ENCODE results near the gene HMGN1. TPM values are rescaled to one million over a fixed set of nuclear protein-coding genes. Genes with fewer than 3 reads are reported as not detected.
A peak's percentile ranks its signal among the peaks of the same experiment; 100 is the strongest.
"Not testable (repeated sequence)": the region's sequence is repeated elsewhere in the genome, so short reads cannot be mapped to it uniquely, and the experiment has no call there.

The HMGN1 gene
- 198 TPM for total RNA-seq (ENCODE audit: insufficient read depth, low replicate concordance)

GRCh38 chr21:39348355-39349210 lies at the start of gene HMGN1:
Gene HMGN1 (minus strand): TSS chr21:39349088. CDS start chr21:39348917, 171 bp downstream.
- peak; percentile 94 for DNase-seq (ENCODE audit: low spot score)

- DNase-seq (ENCODE audit: low spot score) = no peak
Measured at GRCh38 chr21:39397646-39398385, 48.9 kb upstream of the HMGN1 start.

- no peak for DNase-seq (ENCODE audit: low spot score)
Measured at GRCh38 chr21:39392981-39393380, 44.1 kb upstream of the HMGN1 start.

GRCh38 chr21:39390212-39390765 lies 41.4 kb upstream of the HMGN1 start:
- no peak for DNase-seq (ENCODE audit: low spot score)

GRCh38 chr21:39388811-39389155 lies 39.9 kb upstream of the HMGN1 start:
- DNase-seq (ENCODE audit: low spot score) = no peak

GRCh38 chr21:39388038-39388810 lies 39.3 kb upstream of the HMGN1 start:
- peak; percentile 84 for DNase-seq (ENCODE audit: low spot score)

GRCh38 chr21:39387461-39388037 lies 38.7 kb upstream of the HMGN1 start:
- peak; percentile 93 for DNase-seq (ENCODE audit: low spot score)

GRCh38 chr21:39386899-39387298 lies 38.0 kb upstream of the HMGN1 start:
- no peak for DNase-seq (ENCODE audit: low spot score)

GRCh38 chr21:39386194-39386593 lies 37.3 kb upstream of the HMGN1 start:
- DNase-seq (ENCODE audit: low spot score) = peak; percentile 42

- DNase-seq (ENCODE audit: low spot score) = peak; percentile 93
Measured at GRCh38 chr21:39385299-39386145, 36.6 kb upstream of the HMGN1 start.

GRCh38 chr21:39384674-39385298 lies 35.9 kb upstream of the HMGN1 start:
- no peak for DNase-seq (ENCODE audit: low spot score)

- DNase-seq (ENCODE audit: low spot score) = not testable (repeated sequence)
Measured at GRCh38 chr21:39382096-39382495, 33.2 kb upstream of the HMGN1 start.

GRCh38 chr21:39381009-39381408 lies 32.1 kb upstream of the HMGN1 start:
- no peak for DNase-seq (ENCODE audit: low spot score)

- peak; percentile 98 for DNase-seq (ENCODE audit: low spot score)
Measured at GRCh38 chr21:39379986-39380891, 31.4 kb upstream of the HMGN1 start.

GRCh38 chr21:39377444-39378050 lies 28.7 kb upstream of the HMGN1 start:
- no peak for DNase-seq (ENCODE audit: low spot score)

GRCh38 chr21:39375446-39375845 lies 26.6 kb upstream of the HMGN1 start:
- DNase-seq (ENCODE audit: low spot score) = no peak

- DNase-seq (ENCODE audit: low spot score) = no peak
Measured at GRCh38 chr21:39374046-39374445, 25.2 kb upstream of the HMGN1 start.

- peak; percentile 30 for DNase-seq (ENCODE audit: low spot score)
Measured at GRCh38 chr21:39373634-39374033, 24.7 kb upstream of the HMGN1 start.
